Activated CD8-positive, alpha-beta T cell treated with anti-CD3 and anti-CD28 coated beads, Interleukin-2, amount 10 ng/mL, durations not matched to agents 7 days and 5 days (primary cell): ENCODE results near the gene SLC2A4. TPM values are rescaled to one million over a fixed set of nuclear protein-coding genes. Genes with fewer than 3 reads are reported as not detected.
"Not testable (repeated sequence)": the region's sequence is repeated elsewhere in the genome, so short reads cannot be mapped to it uniquely, and the experiment has no call there.

Source experiments
- ATAC-seq: fragments of 150-1000 bp; cut with Tn5 transposase; one replicate; pipeline ENCODE4 v1.10.0; 2021; ENCODE audit warnings: moderate library complexity
- CTCF ChIA-PET: fragments of 350-600 bp; sonication (Branson Sonifier 250); formaldehyde crosslinking; loops from one replicate; lab custom pipeline; 2021; ENCODE audit warnings: antibody characterized with exemption; lab: Charles Lee
- POLR2A ChIA-PET: fragments of 350-600 bp; sonication (Branson Sonifier 250); formaldehyde crosslinking; loops from one replicate; lab custom pipeline; 2021; ENCODE audit warnings: antibody characterized with exemption; lab: Charles Lee
- DNase-seq: peaks from one replicate; pipeline ENCODE4 v3.0.0-alpha.2; 2020
- H3K27ac Mint-ChIP-seq: one replicate; pipeline ENCODE4 v1.8.0; 2021; ENCODE audit warnings: mild to moderate bottlenecking, mixed read lengths
- H3K27me3 Mint-ChIP-seq: one replicate; pipeline ENCODE4 v1.8.0; 2021; ENCODE audit warnings: low read depth, mixed read lengths
- H3K36me3 Mint-ChIP-seq: one replicate; pipeline ENCODE4 v1.8.0; 2021; ENCODE audit warnings: low read depth, mixed read lengths
- H3K4me1 Mint-ChIP-seq: one replicate; pipeline ENCODE4 v1.8.0; 2021; ENCODE audit warnings: low read depth, mixed read lengths
- H3K4me3 Mint-ChIP-seq: one replicate; pipeline ENCODE4 v1.8.0; 2021; ENCODE audit warnings: mild to moderate bottlenecking, mixed read lengths
- H3K9me3 Mint-ChIP-seq: one replicate; pipeline ENCODE4 v1.8.0; 2022; ENCODE audit warnings: mixed read lengths; ENCODE audit not compliant: insufficient read depth
- total RNA-seq, 2 experiments: library from RNA; stranded (reverse); gene quantifications; one replicate each; pipeline ENCODE4 v1.2.3, GENCODE V29; 2021

Gene SLC2A4
- total RNA-seq, 2 experiments from 2014 or later = not detected

DNA sequence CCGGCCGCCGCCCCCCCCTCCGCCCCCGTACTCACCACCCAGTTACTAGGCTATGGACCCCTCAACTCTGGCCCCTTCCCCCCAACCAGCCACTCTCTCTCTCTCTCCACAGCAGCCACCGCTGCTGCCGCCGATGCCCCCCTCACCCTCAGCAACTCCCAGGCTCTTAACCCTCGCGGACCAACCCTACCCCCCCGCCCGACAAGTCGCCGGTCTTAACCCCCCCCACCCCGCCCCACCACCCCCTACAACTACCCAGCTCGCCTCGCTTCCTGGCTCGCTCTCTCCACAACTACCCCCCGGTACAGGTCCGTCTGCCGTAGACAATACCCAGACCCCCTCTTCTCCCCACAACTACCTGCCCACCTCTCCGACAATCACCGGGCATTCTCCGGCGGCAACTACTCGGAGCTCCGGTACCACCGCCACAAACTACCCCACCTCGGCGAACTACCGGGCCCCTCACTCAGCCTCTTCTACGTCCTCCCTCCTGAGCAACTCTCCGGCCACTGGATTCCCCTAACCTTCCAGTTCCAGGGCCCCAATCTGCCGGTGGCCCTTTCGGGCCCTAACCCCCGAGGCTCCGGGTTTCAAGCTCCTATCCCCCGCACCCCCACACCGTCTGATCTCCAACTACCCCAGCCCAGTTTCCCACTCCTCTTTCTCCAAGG lies 43.0 kb upstream of the SLC2A4 start:
- Mint-ChIP-seq H3K4me1 (peaks cover 68% of the 10 kb centered on the region), H3K36me3 (peaks cover 60% of the 10 kb centered on the region), H3K9me3 (no peaks in the 10 kb centered on the region), H3K27me3 (no peaks in the 10 kb centered on the region), H3K4me3 (peak overlapping the region; percentile 98), H3K27ac (peak overlapping the region; percentile 91)
- peak; percentile 56 for DNase-seq
- CTCF ChIA-PET = interaction anchor here (1.0 to 3.3 kb wide), 5 partner anchors 15 to 322 kb away, joined by 3 to 24 read pairs (median 4); no protein-coding TSS in a partner anchor
- ATAC-seq = no peak
- POLR2A ChIA-PET = interaction anchor here (0.6 to 4.7 kb wide), 11 partner anchors 16 to 449 kb away, joined by 3 to 35 read pairs (median 3); partner anchors contain the start of genes ACADVL, DLG4, MPDU1 and TP53

DNA sequence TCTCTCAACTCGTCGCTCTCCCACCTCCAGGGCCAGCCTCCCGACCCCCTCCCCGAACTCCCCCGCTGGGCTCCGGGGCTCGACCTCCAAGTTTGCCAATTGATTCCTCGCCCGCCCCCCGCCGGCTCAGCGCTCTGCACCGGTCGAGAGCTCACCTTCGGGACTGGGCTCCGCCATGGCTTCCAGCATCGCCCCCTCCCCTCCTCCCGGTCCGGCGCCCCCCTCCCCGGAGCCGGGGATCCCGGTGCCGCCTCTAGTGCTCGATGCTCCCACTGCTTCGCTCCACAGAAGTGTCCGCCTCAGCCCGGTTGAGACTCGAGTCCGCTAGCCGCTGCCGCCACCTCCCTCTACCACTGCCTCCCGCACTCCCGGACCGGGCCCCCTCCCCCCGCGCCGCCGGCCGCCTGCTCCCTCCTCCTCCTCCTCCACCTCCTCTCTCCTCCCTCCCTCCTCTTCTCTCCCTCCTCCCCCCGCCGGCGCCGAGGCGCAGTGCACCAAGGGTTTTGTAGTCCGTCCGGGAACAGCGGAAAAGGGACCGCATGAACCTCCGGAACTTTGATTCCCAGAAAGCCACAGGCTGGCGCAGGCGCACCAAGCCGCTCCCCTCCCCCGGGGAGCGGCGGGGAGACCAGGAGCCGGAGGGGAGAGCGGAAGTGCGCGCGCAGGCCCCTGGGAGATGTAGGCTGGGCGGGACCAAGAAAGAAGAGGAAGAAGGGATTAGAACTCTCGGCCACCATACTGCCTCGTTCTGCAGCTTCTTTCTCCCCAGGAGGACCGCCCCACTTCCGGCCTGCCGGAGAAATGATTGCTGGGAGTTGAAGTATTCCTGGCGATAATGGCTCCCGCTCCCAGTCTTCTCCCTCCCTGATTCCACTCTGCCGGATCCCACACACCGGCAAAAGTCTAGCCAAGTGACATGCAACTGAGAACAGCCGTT lies 42.2 kb upstream of the SLC2A4 start, which contains the start of gene PHF23:
Gene PHF23, minus strand, starts transcription at position 367 of the 937 bp plus-strand sequence. Its CDS starts 178 bp downstream, at position 189.
- peak within 1 kb of the TSS; percentile 98 for H3K4me3 Mint-ChIP-seq
- no peaks in the 10 kb centered on the region for H3K9me3 Mint-ChIP-seq
- POLR2A ChIA-PET = interaction anchor here (0.6 to 4.7 kb wide), 8 partner anchors 11 to 197 kb away, joined by 3 to 35 read pairs (median 3); partner anchors contain the start of genes ACADVL and DLG4
- no peaks in the 10 kb centered on the region for H3K27me3 Mint-ChIP-seq
- peaks cover 61% of the 10 kb centered on the region for H3K36me3 Mint-ChIP-seq
- H3K4me1 Mint-ChIP-seq = peaks cover 66% of the 10 kb centered on the region
- CTCF ChIA-PET = interaction anchor here (1.0 to 3.3 kb wide), 5 partner anchors 11 to 322 kb away, joined by 3 to 24 read pairs (median 3); no protein-coding TSS in a partner anchor
- ATAC-seq (peak; percentile 67), DNase-seq (peak; percentile 98)
- peak within 1 kb of the TSS; percentile 91 for H3K27ac Mint-ChIP-seq

DNA sequence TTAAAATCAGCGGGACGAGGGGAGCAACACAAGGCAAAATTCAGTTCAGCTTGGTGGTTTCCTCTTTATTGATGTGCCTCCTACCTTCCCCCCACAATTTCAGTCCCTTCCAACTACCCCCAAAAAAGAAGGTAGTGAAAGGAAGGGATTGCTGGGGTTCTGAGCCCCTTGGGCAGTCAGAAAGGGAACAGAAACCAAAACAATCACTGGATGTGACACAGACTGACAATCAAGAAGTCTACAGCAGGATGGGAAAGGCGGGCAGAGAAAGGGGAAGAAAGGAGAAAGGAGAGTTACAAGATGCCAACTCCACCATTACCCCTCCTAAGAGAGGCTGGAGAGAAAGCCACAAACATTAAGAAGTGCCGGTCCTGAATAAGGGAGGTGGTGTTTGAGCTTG lies 41.1 kb upstream of the SLC2A4 start:
- ChIA-PET POLR2A (interaction anchor here (1.3 to 4.7 kb wide), 2 partner anchors 10 to 18 kb away, joined by 3 to 35 read pairs; partner anchors contain the start of genes ACADVL and DLG4), CTCF (interaction anchor here (0.5 to 3.3 kb wide), 4 partner anchors 19 to 105 kb away, joined by 3 to 24 read pairs (median 6); no protein-coding TSS in a partner anchor)
- Mint-ChIP-seq H3K9me3 (no peaks in the 10 kb centered on the region), H3K36me3 (peaks cover 60% of the 10 kb centered on the region), H3K4me1 (peaks cover 55% of the 10 kb centered on the region), H3K27me3 (no peaks in the 10 kb centered on the region), H3K27ac (peak overlapping the region; percentile 91), H3K4me3 (peak overlapping the region; percentile 98)
- DNase-seq = no peak
- ATAC-seq = no peak

DNA sequence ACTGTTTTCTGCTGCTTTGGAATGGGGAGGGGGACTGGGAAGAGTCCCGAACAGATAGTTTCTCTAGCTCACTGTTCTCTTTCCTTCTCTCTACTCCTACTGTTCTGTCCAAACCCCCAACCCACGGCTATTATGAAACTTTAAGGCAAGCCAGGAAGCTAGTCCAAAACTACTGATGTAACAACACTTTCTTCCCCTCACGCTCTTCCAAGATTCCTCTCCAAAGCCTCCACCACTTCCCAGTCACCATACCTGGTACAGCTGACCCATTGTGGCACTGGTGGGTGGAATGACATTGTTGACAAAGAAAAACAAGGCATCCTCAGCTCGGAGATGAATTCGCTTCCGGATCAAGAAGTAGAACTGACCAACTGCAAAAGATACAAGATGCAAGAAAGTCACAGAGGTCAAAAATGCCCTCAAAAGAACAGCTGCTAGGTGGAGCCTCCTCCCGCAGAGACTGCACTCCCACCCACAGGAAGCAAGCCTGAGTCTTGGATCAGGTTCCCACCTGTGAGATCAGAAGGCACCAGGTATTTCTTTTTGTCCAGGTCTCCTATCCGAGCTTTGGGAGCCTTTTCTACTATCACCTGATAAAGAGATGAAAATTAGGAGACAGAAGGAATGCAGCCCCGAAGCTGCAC lies 40.3 kb upstream of the SLC2A4 start:
- Mint-ChIP-seq H3K4me3 (peak overlapping the region; percentile 98), H3K36me3 (peaks cover 57% of the 10 kb centered on the region), H3K4me1 (peaks cover 47% of the 10 kb centered on the region), H3K27me3 (no peaks in the 10 kb centered on the region), H3K9me3 (no peaks in the 10 kb centered on the region), H3K27ac (peak overlapping the region; percentile 93)
- POLR2A ChIA-PET = interaction anchor here (1.3 to 2.5 kb wide), 3 partner anchors 9 to 21 kb away, joined by 3 to 15 read pairs (median 8); partner anchors contain the start of genes ACADVL, CTDNEP1, DLG4 and ELP5
- ATAC-seq (no peak), DNase-seq (no peak)
- CTCF ChIA-PET = interaction anchor here (0.5 to 1.8 kb wide), 8 partner anchors 9 to 196 kb away, joined by 3 to 13 read pairs (median 4); partner anchors contain the start of genes ACADVL and DLG4

DNA sequence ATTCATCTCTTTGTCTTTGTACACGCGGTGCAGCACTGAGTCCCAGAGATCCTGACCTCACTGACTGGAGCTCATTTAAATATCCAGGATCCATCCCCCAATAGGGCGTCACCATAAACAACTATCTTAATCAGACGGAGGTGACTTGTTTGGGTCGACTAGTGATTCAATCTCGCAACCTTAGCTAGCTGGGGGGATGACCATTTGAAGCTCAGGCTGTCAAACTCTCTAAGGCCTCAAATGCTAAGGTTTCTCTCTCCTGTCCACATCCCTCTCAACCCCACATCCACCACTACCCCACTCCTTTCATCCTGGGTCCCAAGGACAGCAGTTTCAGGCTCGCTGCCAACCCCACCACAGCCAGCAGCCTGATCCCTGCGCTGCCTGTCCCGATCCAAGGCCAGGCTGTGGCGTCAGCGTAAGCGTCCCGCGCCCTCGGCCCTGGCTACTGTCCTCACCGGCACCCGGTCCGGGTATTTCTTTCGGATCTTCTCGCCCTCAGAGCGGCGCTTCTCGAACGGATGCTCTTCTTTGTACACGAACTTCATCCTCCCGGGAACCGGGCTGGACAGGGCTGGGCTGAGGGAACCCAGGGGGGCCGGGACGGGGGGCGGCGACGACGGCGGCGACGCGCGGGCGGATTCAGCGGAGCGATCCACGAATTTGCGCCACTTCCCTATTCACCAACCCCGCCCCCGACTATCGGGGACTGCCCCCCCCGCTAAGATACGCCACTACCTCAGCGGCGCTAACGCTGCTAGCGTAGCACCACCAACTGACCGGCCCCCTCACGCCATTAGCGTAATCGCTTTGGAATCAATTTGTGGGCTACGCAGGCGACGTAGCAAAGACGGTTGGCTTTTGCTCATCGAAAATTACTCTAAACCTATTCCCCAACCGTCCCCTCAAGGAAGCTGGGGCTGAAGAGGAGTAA lies 39.5 kb upstream of the SLC2A4 start, which contains the start of gene GABARAP:
Gene GABARAP, minus strand, starts transcription at position 667 of the 934 bp plus-strand sequence. Its CDS starts 119 bp downstream, at position 548.
- Mint-ChIP-seq H3K27ac (peak within 1 kb of the TSS; percentile 93), H3K4me1 (peaks cover 45% of the 10 kb centered on the region), H3K36me3 (peaks cover 58% of the 10 kb centered on the region), H3K4me3 (peak within 1 kb of the TSS; percentile 98), H3K27me3 (no peaks in the 10 kb centered on the region), H3K9me3 (no peaks in the 10 kb centered on the region)
- peak; percentile 95 for DNase-seq
- ATAC-seq = peak; percentile 38
- CTCF ChIA-PET = interaction anchor here (0.7 to 1.8 kb wide), 14 partner anchors 9 to 196 kb away, joined by 3 to 13 read pairs (median 4); partner anchors contain the start of genes ACADVL, CTDNEP1 and DLG4
- POLR2A ChIA-PET = interaction anchor here (0.6 to 2.5 kb wide), 10 partner anchors 8 to 342 kb away, joined by 3 to 15 read pairs (median 4); partner anchors contain the start of genes ACADVL, CTDNEP1, DLG4 and DVL2

DNA sequence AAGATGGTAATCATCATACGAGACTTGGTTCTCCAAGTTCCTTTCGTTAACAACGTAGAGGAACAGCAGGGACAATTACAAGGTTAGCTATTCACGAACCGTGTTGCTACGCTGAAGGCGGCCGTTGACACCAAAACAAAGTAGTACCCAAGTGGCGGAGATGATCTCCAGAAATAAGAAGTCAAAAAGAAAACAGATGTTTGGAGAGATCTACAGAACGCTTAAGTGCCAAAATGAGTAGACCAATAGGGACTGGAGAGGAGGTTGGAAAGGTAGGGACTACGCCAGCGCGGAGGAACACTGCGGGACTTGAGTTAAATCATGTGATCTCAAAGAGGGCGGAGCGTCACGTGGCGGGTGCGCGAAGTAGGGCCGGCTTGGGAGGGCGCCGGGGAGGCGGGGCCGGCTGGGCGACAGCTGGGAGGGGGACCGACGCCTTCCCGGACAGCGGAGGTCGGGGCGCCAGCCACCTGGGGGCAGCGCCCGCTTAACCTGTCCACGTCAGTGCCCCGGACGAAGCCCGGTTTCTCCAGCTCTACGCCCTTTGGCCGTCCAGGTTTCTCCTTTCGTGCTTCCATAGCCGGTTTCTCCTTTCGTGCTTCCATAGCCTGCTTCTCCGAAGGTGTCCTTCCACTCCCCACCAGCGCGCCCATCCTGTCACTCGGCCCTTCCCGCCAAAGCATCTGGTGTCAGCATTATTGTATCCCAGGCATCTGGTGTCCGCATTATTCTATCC lies 38.6 kb upstream of the SLC2A4 start:
- POLR2A ChIA-PET = interaction anchor here (0.6 to 2.5 kb wide), 12 partner anchors 8 to 1769 kb away, joined by 3 to 15 read pairs (median 3); partner anchors contain the start of genes ACADVL, CTDNEP1, DLG4 and DVL2
- ATAC-seq = peak; percentile 40

DNA sequence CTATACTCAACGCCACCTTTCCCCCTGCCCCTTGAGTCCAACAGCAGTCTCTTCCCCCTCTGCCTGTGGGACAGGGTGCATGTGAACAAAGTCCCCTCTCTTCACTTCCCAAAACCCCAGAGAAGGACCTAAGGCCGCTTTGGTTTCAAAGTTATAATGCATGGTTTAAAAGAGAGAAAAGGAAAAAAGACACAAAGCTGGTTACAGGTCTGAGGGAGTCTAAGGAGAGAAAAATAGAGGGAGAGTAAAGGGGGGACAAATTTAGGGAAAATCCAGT lies 38.1 kb upstream of the SLC2A4 start:
- Mint-ChIP-seq H3K4me1 (peaks cover 41% of the 10 kb centered on the region), H3K27me3 (no peaks in the 10 kb centered on the region), H3K9me3 (no peaks in the 10 kb centered on the region), H3K4me3 (peak overlapping the region; percentile 98), H3K27ac (peak overlapping the region; percentile 81), H3K36me3 (peaks cover 55% of the 10 kb centered on the region)
- DNase-seq (no peak), ATAC-seq (no peak)
- ChIA-PET CTCF (interaction anchor here (1.1 to 1.6 kb wide), 4 partner anchors 8 to 317 kb away, joined by 3 to 8 read pairs (median 4); partner anchors contain the start of genes ACADVL, CTDNEP1 and DLG4), POLR2A (interaction anchor here (0.6 to 2.5 kb wide), 8 partner anchors 8 to 1769 kb away, joined by 3 to 15 read pairs (median 4); partner anchors contain the start of genes ACADVL, CTDNEP1, DLG4 and ELP5)

More for the DNA sequence above, 38.6 kb upstream of the SLC2A4 start:
- Mint-ChIP-seq H3K27me3 (no peaks in the 10 kb centered on the region), H3K4me1 (peaks cover 41% of the 10 kb centered on the region), H3K27ac (peak overlapping the region; percentile 93), H3K9me3 (no peaks in the 10 kb centered on the region), H3K4me3 (peak overlapping the region; percentile 98), H3K36me3 (peaks cover 55% of the 10 kb centered on the region)
- DNase-seq = peak; percentile 95
- CTCF ChIA-PET = interaction anchor here (0.7 to 1.6 kb wide), 9 partner anchors 8 to 318 kb away, joined by 3 to 8 read pairs (median 3); partner anchors contain the start of genes ACADVL, CTDNEP1 and DLG4

DNA sequence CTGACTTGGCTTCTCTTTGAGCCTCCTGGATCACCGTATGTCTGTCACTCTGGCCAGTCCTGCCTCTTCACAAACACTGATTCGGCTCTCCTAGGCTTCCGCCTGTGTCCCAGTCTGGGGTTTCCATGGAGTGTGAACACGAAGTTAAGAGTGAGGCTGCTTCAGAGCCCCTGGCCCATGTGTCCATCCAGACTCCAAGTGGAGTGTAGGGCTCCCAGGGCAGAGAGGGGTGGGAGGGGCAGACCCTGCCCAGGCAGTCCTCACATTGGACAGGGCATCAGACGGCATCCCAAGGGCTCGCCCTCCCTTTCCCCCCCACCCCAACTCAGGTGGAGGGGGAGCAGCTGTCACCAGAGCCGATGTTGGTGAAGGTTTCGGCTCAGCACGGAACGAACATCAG lies 37.7 kb upstream of the SLC2A4 start:
- H3K4me1 Mint-ChIP-seq = peaks cover 46% of the 10 kb centered on the region

DNA sequence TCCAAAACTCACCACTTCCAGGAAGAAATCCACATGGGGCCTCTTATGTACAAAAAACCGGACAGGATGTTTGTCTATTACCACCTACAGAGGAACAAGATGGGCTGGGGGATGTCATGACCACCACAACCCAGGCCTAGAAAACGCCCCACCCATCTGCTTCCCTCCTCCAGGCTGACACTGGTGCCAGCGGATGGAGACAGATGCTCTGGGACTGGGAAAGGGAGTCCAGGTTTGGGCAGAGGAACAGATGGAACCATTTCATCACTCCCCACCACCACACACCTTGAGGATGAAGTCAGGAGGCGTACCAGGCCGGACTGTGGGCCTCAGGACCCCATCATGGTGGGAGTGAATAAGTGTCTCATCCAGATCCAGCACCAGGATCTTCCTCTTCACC lies 34.7 kb upstream of the SLC2A4 start:
- peaks cover 53% of the 10 kb centered on the region for H3K36me3 Mint-ChIP-seq
- POLR2A ChIA-PET = no interaction called here
- DNase-seq = no peak
- no peaks in the 10 kb centered on the region for H3K9me3 Mint-ChIP-seq
- H3K27ac Mint-ChIP-seq = peak overlapping the region; percentile 61
- no peak overlapping the region for H3K4me3 Mint-ChIP-seq
- CTCF ChIA-PET = no interaction called here
- no peaks in the 10 kb centered on the region for H3K27me3 Mint-ChIP-seq
- peaks cover 41% of the 10 kb centered on the region for H3K4me1 Mint-ChIP-seq
- no peak for ATAC-seq

More for the DNA sequence above, 37.7 kb upstream of the SLC2A4 start:
- not testable (repeated sequence) for H3K9me3 Mint-ChIP-seq, H3K27ac Mint-ChIP-seq, ATAC-seq, DNase-seq, H3K4me3 Mint-ChIP-seq, H3K27me3 Mint-ChIP-seq
- ChIA-PET CTCF (interaction anchor here (1.1 to 1.6 kb wide), 3 partner anchors 22 to 317 kb away, joined by 3 to 5 read pairs (median 3); partner anchors contain the start of genes ACADVL and DLG4), POLR2A (interaction anchor here (0.6 to 1.6 kb wide), 4 partner anchors 17 to 340 kb away, joined by 3 to 5 read pairs (median 3); partner anchors contain the start of gene MPDU1)
- peaks cover 56% of the 10 kb centered on the region for H3K36me3 Mint-ChIP-seq
